Peyer's patch (tissue), 4 donors: Measurements from ENCODE around the gene PDE4D.
"Not testable (repeated sequence)": the region's sequence is repeated elsewhere in the genome, so short reads cannot be mapped to it uniquely, and the experiment has no call there.

Experiments used
- CTCF ChIP-seq, 6 experiments: fragments of 450-650 bp in 4 of 6; fragments of 200-600 bp in 2 of 6; sonication (generic) in 1 of 6; IDR thresholded peaks; one replicate each; pipeline ENCODE4 v1.5.1; 2017 to 2019; ENCODE audit warnings: antibody characterized with exemption in 6 of 6, mild to moderate bottlenecking in 3 of 6, moderate library complexity in 1 of 6
- POLR2A ChIP-seq, 2 donors: fragments of 450-650 bp; IDR thresholded peaks; one replicate each; pipeline ENCODE4 v1.5.1; 2017; ENCODE audit warnings: antibody characterized with exemption in 2 of 2, mild to moderate bottlenecking in 2 of 2, moderate library complexity in 2 of 2

GRCh38 chr5:59748036-59748663 lies 145.4 kb downstream of the PDE4D start:
- TF ChIP-seq CTCF, POLR2A (IDR thresholded peaks at IDR 0.05): not testable (repeated sequence)
